Measurements from ENCODE around the gene TPBGL. TPM values are rescaled to one million over a fixed set of nuclear protein-coding genes. Genes with fewer than 3 reads are reported as not detected.

Gene TPBGL
- total and polyA plus RNA-seq, 2 of the 4 experiments (the other 2 are of a cell fraction), result not detected

DNA sequence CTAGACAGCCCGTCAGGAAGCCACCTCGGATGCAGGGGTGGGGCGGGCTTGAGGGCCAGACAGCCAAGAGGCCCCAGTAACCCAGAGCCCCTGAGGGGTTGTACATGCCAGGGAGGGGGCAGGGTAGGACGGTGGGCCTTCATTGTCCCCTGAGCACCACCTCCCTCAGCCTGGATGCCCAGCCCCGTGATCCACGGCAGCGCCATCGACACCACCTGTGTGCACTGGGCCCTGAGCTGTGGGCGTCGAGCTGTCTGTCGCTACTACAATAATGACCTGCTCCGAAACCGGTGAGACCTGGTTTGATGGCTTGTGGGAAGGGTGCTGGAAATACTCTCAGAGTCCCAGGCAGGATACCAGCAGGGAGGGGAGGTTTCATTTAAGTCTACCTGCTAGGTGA is 37.4 kb upstream of the TPBGL start:
- BruUV-seq (replicated peaks), result no TSS peak
- CTCF ChIA-PET, result no interaction called here
- H3K4me3 ChIP-seq (ENCODE audit: insufficient read depth, low read depth, low read length), result no peak overlapping the region
- no peak overlapping the region for H2BK5ac ChIP-seq (ENCODE audit: low read depth, low read length, poor library complexity, severe bottlenecking)
- H4K8ac ChIP-seq (ENCODE audit: low read depth in 2 of 2, low read length in 2 of 2), result no peak overlapping the region
- in situ Hi-C loops (cut with MboI; ENCODE audit: low sequenced_read_pairs), result loop anchor here (5.0 kb wide), 2 partner anchors 56 to 181 kb away; no protein-coding TSS in a partner anchor
- TF ChIP-seq, protein P1, sequence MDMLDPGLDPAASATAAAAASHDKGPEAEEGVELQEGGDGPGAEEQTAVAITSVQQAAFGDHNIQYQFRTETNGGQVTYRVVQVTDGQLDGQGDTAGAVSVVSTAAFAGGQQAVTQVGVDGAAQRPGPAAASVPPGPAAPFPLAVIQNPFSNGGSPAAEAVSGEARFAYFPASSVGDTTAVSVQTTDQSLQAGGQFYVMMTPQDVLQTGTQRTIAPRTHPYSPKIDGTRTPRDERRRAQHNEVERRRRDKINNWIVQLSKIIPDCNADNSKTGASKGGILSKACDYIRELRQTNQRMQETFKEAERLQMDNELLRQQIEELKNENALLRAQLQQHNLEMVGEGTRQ (IDR thresholded peaks at IDR 0.05; ENCODE audit: low read depth, low read length), result no peak
- no peak overlapping the region for H2AFZ ChIP-seq (replicated peaks; ENCODE audit: low read length, poor library complexity)
- H3K9me3 ChIP-seq (ENCODE audit: control insufficient read depth, insufficient read depth, low read length), result no peaks in the 10 kb centered on the region
- dilution Hi-C loops (cut with HindIII; ENCODE audit: low sequenced_read_pairs, unreplicated experiment), result no loop called here
- H3K9me1 ChIP-seq (ENCODE audit: insufficient read depth, low read length), result no peaks in the 10 kb centered on the region
- no peak overlapping the region for H3K14ac ChIP-seq (replicated peaks; ENCODE audit: low read depth, low read length)
- H2BK120ac ChIP-seq (ENCODE audit: low read depth, low read length), result no peak overlapping the region
- no peak overlapping the region for H3K4me2 ChIP-seq (ENCODE audit: low read depth, low read length)
- no peak for DNase-seq
- no CpG with 5 or more reads among the region's 13 CpGs for WGBS, 2 experiments (ENCODE audit: extremely low coverage in 2 of 2, insufficient read length in 1 of 2)
- ATAC-seq (ENCODE audit: low read depth), result no peak
- no peak overlapping the region for H3K4ac ChIP-seq (ENCODE audit: low read depth, low read length)
- no peak overlapping the region for H3K56ac ChIP-seq (ENCODE audit: extremely low read depth, insufficient read depth, low read length)
- H3K9ac ChIP-seq (ENCODE audit: low read depth, low read length), result no peak overlapping the region
- no peak overlapping the region for H2AK5ac ChIP-seq (ENCODE audit: low read depth, low read length)
- no peak overlapping the region for H2AK9ac ChIP-seq (replicated peaks; ENCODE audit: low read depth, low read length, poor library complexity)
- POLR2A ChIA-PET (ENCODE audit: unreplicated experiment), result no interaction called here
- H3K27me3 ChIP-seq (ENCODE audit: control insufficient read depth, insufficient read depth, low read length), result peaks cover 53% of the 10 kb centered on the region
- intact Hi-C loops (cut with micrococcal nuclease), result no loop called here
- H4K91ac ChIP-seq (ENCODE audit: insufficient read depth, low read depth, low read length), result no peak overlapping the region
- H3K18ac ChIP-seq (ENCODE audit: low read depth, low read length), result no peak overlapping the region
- no peak overlapping the region for H4K5ac ChIP-seq (ENCODE audit: low read depth, low read length)
- no peak overlapping the region for H2BK20ac ChIP-seq (ENCODE audit: low read depth, low read length)
- H3K4me1 ChIP-seq (ENCODE audit: control insufficient read depth, insufficient read depth, low read length), result no peaks in the 10 kb centered on the region
- H3K27ac ChIP-seq (ENCODE audit: insufficient read depth, low read length), result no peak overlapping the region
- H4K20me1 ChIP-seq (ENCODE audit: insufficient read depth, low read length), result no peaks in the 10 kb centered on the region
- no peaks in the 10 kb centered on the region for H3K79me1 ChIP-seq (ENCODE audit: low read depth in 1 of 2, low read length in 2 of 2)
- H3K36me3 ChIP-seq (ENCODE audit: control insufficient read depth, insufficient read depth, low read length), result no peaks in the 10 kb centered on the region
- H3K23ac ChIP-seq (ENCODE audit: low read depth, low read length), result no peak overlapping the region
- no peak overlapping the region for H2BK15ac ChIP-seq (ENCODE audit: low read depth, low read length)

All from IMR-90 (cell line).